Mammary epithelial cell (primary cell): Measurements from ENCODE around the gene FXN.

Experiments
- CTCF ChIP-seq, 2 donors: IDR thresholded peaks in 1 of 2; conservative IDR thresholded peaks in 1 of 2; 2 replicates each; pipeline ENCODE4 v1.5.1; 2011 to 2012; ENCODE audit warnings: inconsistent platforms in 2 of 2, low read length in 2 of 2, mild to moderate bottlenecking in 2 of 2, control low read depth in 1 of 2, low read depth in 1 of 2; ENCODE audit not compliant: insufficient read depth in 1 of 2; ENCODE audit errors: extremely low read depth in 1 of 2
- EZH2 ChIP-seq: IDR thresholded peaks from 2 replicates; pipeline ENCODE4 v1.6.1; 2012; ENCODE audit warnings: low read length, inconsistent platforms, borderline replicate concordance

GRCh38 chr9:69030851-69031645 is 4.5 kb upstream of the FXN start:
- TF ChIP-seq CTCF (conservative IDR thresholded peaks at IDR 0.05 in 1 of 2, IDR thresholded peaks at IDR 0.05 in 1 of 2; ENCODE audit: extremely low read depth in 1 of 2, insufficient read depth in 1 of 2, low read depth in 1 of 2, low read length in 2 of 2) (no peak), EZH2 (no peak)
